ENCODE data around the gene CTNNA2. TPM values are rescaled to one million over a fixed set of nuclear protein-coding genes. Genes with fewer than 3 reads are reported as not detected.

Gene CTNNA2
- total RNA-seq, 1 donor from 2014 or later: not detected

- Histone ChIP-seq H3K4me3 (no peak overlapping the region), H3K27me3 (no peaks in the 10 kb centered on the region), H3K36me3 (no peaks in the 10 kb centered on the region), H3K27ac (no peak overlapping the region), H3K9me3 (no peaks in the 10 kb centered on the region), H3K4me1 (no peaks in the 10 kb centered on the region)
- no peak for DNase-seq
- intact Hi-C loops (cut with DNase I): no loop called here
- no peak for TF ChIP-seq CTCF (IDR thresholded peaks at IDR 0.05)
- no peak for ATAC-seq
Observed at GRCh38 chr2:80670763-80671162, 1157.9 kb downstream of the CTNNA2 start.

GRCh38 chr2:80687524-80687923 lies 1174.7 kb downstream of the CTNNA2 start:
- Histone ChIP-seq H3K27ac (no peak overlapping the region), H3K9me3 (no peaks in the 10 kb centered on the region), H3K4me1 (no peaks in the 10 kb centered on the region), H3K36me3 (no peaks in the 10 kb centered on the region), H3K27me3 (no peaks in the 10 kb centered on the region), H3K4me3 (no peak overlapping the region)
- ATAC-seq (no peak), DNase-seq (no peak)
- TF ChIP-seq CTCF (IDR thresholded peaks at IDR 0.05): no peak
- intact Hi-C loops (cut with DNase I): no loop called here

GRCh38 chr2:80689106-80689505 lies 1176.3 kb downstream of the CTNNA2 start:
- DNase-seq: no peak

More at GRCh38 chr2:80689106-80689505, 1176.3 kb downstream of the CTNNA2 start:
- Histone ChIP-seq H3K27ac (no peak overlapping the region), H3K9me3 (no peaks in the 10 kb centered on the region), H3K36me3 (no peaks in the 10 kb centered on the region), H3K27me3 (no peaks in the 10 kb centered on the region), H3K4me3 (no peak overlapping the region), H3K4me1 (no peaks in the 10 kb centered on the region)
- ATAC-seq: no peak
- intact Hi-C loops (cut with DNase I): no loop called here
- no peak for TF ChIP-seq CTCF (IDR thresholded peaks at IDR 0.05)

Small RNA genes within 50 kb of the gene (microRNA-seq; reads per million reads assigned to microRNA genes)
- gene MIR4264 (ENCODE audit: borderline microRNAs expressed) (not detected), gene MIR8080 (ENCODE audit: borderline microRNAs expressed) (not detected)

Data from upper lobe of right lung (tissue), 1 donor.